Islet precursor cell (in vitro differentiated cells): ENCODE results near the gene GALNT7.
"Not testable (repeated sequence)": the region's sequence is repeated elsewhere in the genome, so short reads cannot be mapped to it uniquely, and the experiment has no call there.

Experiments used
- DNase-seq: peaks from one replicate; pipeline ENCODE4 v3.0.0-alpha.2; 2018

Gene GALNT7

GRCh38 chr4:173199553-173199952 is 30.9 kb downstream of the GALNT7 start:
- DNase-seq, result no peak

- DNase-seq, result no peak
Observed at GRCh38 chr4:173200103-173200884, 31.7 kb downstream of the GALNT7 start.

- DNase-seq, result no peak
Observed at GRCh38 chr4:173202395-173202794, 33.8 kb downstream of the GALNT7 start.

GRCh38 chr4:173205656-173206055 is 37.0 kb downstream of the GALNT7 start:
- no peak for DNase-seq

GRCh38 chr4:173208420-173208819 is 39.8 kb downstream of the GALNT7 start:
- no peak for DNase-seq

GRCh38 chr4:173211222-173211621 is 42.6 kb downstream of the GALNT7 start:
- no peak for DNase-seq

GRCh38 chr4:173211838-173212237 is 43.2 kb downstream of the GALNT7 start:
- no peak for DNase-seq

- no peak for DNase-seq
Observed at GRCh38 chr4:173212379-173212778, 43.8 kb downstream of the GALNT7 start.

- DNase-seq, result no peak
Observed at GRCh38 chr4:173213296-173213695, 44.7 kb downstream of the GALNT7 start.

- no peak for DNase-seq
Observed at GRCh38 chr4:173214231-173214630, 45.6 kb downstream of the GALNT7 start.

GRCh38 chr4:173214661-173215060 is 46.0 kb downstream of the GALNT7 start:
- no peak for DNase-seq

GRCh38 chr4:173217075-173217474 is 48.5 kb downstream of the GALNT7 start:
- no peak for DNase-seq

GRCh38 chr4:173217727-173218126 is 49.1 kb downstream of the GALNT7 start:
- DNase-seq, result no peak

- DNase-seq, result no peak
Observed at GRCh38 chr4:173218411-173219125, 50.0 kb downstream of the GALNT7 start.

GRCh38 chr4:173219126-173219437 is 50.5 kb downstream of the GALNT7 start:
- not testable (repeated sequence) for DNase-seq

- no peak for DNase-seq
Observed at GRCh38 chr4:173223743-173224142, 55.1 kb downstream of the GALNT7 start.

- no peak for DNase-seq
Observed at GRCh38 chr4:173226401-173226888, 57.8 kb downstream of the GALNT7 start.

GRCh38 chr4:173227756-173228155 is 59.1 kb downstream of the GALNT7 start:
- DNase-seq, result no peak

- no peak for DNase-seq
Observed at GRCh38 chr4:173230062-173230461, 61.5 kb downstream of the GALNT7 start.

GRCh38 chr4:173231916-173232315 is 63.3 kb downstream of the GALNT7 start:
- DNase-seq, result no peak

- DNase-seq, result no peak
Observed at GRCh38 chr4:173233857-173234256, 65.2 kb downstream of the GALNT7 start.

- DNase-seq, result peak; percentile 91
Observed at GRCh38 chr4:173235050-173235449, 66.4 kb downstream of the GALNT7 start.

- DNase-seq, result no peak
Observed at GRCh38 chr4:173236301-173236700, 67.7 kb downstream of the GALNT7 start.

- no peak for DNase-seq
Observed at GRCh38 chr4:173237152-173237551, 68.5 kb downstream of the GALNT7 start.
